GM12872 (cell line): ENCODE data around the gene HIGD2B.

Source experiments
- TF ChIP-seq, protein P1 (sequence below): IDR thresholded peaks from 3 replicates; pipeline ENCODE4 v1.5.1; 2011; ENCODE audit warnings: low read depth, mild to moderate bottlenecking, low read length, moderate library complexity; ENCODE audit not compliant: insufficient read depth

Gene HIGD2B

DNA sequence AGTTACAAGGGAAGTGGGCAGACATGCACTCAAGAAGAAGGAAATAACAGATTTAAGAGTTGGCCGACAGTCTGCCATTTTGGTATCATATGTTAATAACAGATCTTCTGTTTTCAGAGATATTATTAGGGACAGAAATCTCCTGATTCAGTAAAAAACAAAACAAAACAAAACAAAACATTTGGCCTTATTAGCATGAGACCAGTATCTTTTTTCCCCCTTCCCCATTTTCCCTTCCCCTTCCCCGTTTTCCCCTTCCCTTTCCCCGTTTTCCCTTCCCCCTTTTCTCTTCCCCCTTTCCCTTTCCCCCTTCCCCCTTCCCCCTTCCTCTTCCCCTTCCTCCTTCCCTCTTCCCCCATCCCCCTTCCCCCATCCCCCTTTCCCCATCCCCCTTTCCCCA lies 39.5 kb upstream of the HIGD2B start:
- TF ChIP-seq, protein P1, sequence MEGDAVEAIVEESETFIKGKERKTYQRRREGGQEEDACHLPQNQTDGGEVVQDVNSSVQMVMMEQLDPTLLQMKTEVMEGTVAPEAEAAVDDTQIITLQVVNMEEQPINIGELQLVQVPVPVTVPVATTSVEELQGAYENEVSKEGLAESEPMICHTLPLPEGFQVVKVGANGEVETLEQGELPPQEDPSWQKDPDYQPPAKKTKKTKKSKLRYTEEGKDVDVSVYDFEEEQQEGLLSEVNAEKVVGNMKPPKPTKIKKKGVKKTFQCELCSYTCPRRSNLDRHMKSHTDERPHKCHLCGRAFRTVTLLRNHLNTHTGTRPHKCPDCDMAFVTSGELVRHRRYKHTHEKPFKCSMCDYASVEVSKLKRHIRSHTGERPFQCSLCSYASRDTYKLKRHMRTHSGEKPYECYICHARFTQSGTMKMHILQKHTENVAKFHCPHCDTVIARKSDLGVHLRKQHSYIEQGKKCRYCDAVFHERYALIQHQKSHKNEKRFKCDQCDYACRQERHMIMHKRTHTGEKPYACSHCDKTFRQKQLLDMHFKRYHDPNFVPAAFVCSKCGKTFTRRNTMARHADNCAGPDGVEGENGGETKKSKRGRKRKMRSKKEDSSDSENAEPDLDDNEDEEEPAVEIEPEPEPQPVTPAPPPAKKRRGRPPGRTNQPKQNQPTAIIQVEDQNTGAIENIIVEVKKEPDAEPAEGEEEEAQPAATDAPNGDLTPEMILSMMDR, result no peak

DNA sequence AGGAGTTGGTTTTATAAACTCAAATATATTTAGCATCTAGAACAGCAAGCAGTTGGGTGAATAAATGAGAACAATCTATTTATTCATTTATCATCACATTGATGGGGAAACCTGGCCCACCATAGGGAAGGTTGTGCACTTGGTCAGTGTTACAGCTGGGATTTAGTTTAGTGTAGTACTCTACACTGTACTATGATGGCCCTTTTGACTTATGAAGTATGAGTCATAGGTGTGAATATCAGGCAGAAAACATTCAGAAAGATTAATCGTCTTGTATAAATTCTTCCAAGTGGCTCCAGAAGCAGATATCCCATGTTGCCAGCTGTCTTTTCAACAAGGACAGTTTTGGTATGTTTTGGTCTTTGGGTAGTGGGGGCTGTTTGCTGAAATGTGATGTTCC lies 38.0 kb upstream of the HIGD2B start:
- TF ChIP-seq, protein P1, result no peak

DNA sequence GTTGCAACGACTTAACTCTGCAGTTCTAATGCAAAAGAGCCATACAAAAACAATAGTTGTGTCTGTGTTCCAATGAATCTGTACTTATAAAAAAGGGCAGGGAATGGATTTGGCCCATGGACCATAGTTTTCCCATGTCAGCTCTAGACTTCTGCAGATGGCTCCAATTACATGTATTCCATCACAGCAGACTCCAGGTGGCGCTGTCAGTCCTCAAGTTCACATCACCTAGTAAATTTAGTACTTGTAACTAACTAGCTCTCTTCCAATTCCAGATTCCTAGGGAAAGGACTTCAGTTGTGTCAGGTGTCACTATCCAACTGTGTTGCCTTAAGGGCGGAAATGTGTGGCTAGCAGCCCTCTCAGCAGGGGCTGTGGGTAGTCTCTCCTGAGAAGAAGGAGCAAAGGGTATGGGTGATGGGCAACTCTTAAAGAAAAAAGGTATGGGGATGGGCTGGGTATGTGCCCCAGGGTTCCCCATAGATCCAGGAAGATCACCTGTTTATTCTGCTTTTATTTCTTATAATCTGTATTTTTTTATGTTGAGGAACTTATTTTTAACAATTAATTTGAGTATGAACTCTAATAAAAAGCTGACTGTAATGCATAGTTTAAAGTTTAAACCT lies 36.2 kb upstream of the HIGD2B start:
- TF ChIP-seq, protein P1, result peak; percentile 77

DNA sequence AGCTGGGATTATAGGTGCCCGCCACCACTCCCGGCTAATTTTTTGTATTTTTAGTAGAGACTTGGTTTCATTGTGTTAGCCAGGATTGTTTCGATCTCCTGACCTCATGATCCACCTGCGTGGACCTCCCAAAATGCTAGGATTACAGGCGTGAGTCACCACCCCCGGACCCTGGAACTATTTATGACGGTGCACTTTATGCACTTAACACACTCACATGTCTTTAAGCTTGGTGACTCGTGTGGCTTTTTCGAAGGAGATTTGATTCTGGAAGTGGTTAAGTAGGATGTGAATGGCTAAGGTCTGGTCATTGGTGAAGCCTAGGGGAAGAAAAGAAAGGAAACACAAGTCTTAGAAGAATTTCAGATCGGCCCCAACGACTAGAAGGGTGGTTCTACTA lies 20.3 kb upstream of the HIGD2B start:
- TF ChIP-seq, protein P1, result no peak

DNA sequence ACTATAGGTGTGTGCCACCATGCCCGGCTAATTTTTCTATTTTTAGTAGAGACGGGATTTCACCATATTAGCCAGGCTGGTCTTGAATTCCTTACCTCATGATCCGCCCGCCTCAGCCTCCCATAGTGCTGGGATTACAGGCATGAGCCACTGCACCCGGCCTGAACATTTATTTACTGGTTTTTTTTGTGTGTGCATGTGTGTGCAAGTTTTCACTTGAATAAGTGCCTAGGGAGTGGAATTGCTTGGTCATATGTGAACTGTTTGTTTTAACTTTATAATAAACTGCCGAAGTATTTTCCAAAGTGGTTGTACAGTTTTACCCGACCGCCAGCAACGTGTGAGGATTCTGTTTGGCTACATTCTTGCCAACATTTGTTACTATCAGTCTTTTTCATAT lies 14.1 kb upstream of the HIGD2B start:
- TF ChIP-seq, protein P1, result no peak

DNA sequence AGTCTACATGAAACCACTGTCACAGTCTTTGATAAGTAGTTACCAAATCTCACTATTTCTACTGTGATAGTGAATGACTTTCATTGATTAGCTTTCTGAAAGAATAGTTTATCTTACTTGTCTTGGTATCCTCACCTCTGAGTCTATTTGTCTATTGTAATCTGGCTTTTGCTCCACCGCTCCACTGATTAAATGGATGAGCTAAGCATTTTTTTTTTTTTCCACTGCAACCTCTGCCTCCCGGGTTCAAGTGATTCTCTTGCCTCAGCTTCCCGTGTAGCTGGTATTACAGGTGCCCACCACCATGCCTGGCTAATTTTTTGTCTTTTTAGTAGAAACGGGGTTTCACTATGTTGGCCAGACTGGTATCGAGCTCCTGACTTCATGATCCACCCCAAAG lies 13.0 kb upstream of the HIGD2B start:
- TF ChIP-seq, protein P1, result no peak

DNA sequence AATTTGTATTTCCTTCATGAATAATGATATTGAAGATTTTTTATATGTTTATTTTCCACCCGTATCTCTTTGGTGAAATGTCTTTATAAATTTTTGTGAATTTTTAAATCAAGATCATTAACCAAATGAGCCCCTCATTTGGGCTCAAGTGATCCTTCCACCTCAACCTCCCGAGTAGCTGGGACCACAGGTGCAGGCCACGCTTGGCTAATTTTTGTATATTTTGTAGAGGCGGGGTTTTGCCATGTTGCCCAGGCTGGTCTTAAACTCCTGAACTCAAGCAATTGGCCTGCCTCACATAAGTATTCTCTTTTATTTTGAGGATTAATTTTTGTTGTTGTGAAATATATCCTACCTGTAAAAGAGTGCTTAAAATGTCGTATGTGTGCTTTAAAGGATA lies 5.0 kb upstream of the HIGD2B start:
- TF ChIP-seq, protein P1, result no peak

DNA sequence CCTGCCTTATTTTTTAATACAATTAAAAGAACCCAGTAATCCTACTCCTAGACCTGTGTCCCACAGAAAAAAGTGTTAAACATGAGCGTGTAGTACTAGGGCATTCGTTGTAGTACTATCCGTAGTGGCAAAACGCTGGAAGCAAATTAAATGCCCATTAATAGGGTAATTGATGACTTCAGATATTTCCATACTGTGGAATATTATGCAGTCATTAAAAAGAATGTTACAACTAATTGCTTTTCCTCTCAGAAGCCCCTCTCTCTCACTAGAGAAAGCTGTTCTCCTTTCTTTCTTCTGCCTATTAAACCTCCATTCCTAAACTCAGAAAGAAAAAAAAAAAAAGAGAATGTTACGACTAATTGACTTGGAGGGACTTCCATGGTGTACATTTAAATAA lies 2.7 kb upstream of the HIGD2B start:
- TF ChIP-seq, protein P1, result no peak
